DND-41 (cell line): ENCODE results near the gene SWAP70.

Experiments
- ATAC-seq: fragments of 200-7000 bp; cut with Tn5 transposase; 3 replicates; pipeline ENCODE4 v1.9.1; 2021; ENCODE audit warnings: low read depth; ENCODE audit not compliant: insufficient read depth
- DNase-seq: peaks from one replicate; pipeline ENCODE4 v3.0.0-alpha.2; 2020
- H2AFZ ChIP-seq: 2 replicates; pipeline ENCODE4 v1.6.0; 2012; ENCODE audit warnings: low read depth, low read length
- H3K27ac ChIP-seq: 2 replicates; pipeline ENCODE4 v1.5.1; 2012; ENCODE audit warnings: low read length, inconsistent platforms
- H3K27me3 ChIP-seq: fragments of 200-600 bp; sonication (generic); 2 replicates; pipeline ENCODE4 v1.6.0; 2012; ENCODE audit warnings: low read length, mild to moderate bottlenecking, inconsistent platforms; ENCODE audit not compliant: insufficient read depth, poor library complexity
- H3K36me3 ChIP-seq: 2 replicates; pipeline ENCODE4 v1.5.1; 2012; ENCODE audit warnings: low read length, inconsistent platforms; ENCODE audit not compliant: insufficient read depth
- H3K4me1 ChIP-seq: 2 replicates; pipeline ENCODE4 v1.5.1; 2012; ENCODE audit warnings: mild to moderate bottlenecking, low read length; ENCODE audit not compliant: insufficient read depth
- H3K4me2 ChIP-seq: 2 replicates; pipeline ENCODE4 v1.6.0; 2012; ENCODE audit warnings: mild to moderate bottlenecking, moderate library complexity, low read length, inconsistent platforms; ENCODE audit not compliant: insufficient read depth
- H3K4me3 ChIP-seq, 2 experiments: fragments of 200-600 bp in 1 of 2; shearing (Covaris generic) in 1 of 2; 2 replicates each; pipeline ENCODE4 v1.5.1; 2012 to 2016; ENCODE audit warnings: inconsistent platforms in 2 of 2, low read length in 2 of 2, mild to moderate bottlenecking in 2 of 2, low read depth in 1 of 2, moderate library complexity in 1 of 2
- H3K79me2 ChIP-seq: 2 replicates; pipeline ENCODE4 v1.6.0; 2012; ENCODE audit warnings: low read length, inconsistent platforms; ENCODE audit not compliant: insufficient read depth
- H3K9ac ChIP-seq: 2 replicates; pipeline ENCODE4 v1.6.0; 2012; ENCODE audit warnings: low read depth, mild to moderate bottlenecking, inconsistent platforms, low read length, moderate library complexity
- H3K9me3 ChIP-seq: 2 replicates; pipeline ENCODE4 v1.5.1; 2012; ENCODE audit warnings: low read length, moderate library complexity, mild to moderate bottlenecking, inconsistent platforms; ENCODE audit not compliant: insufficient read depth, severe bottlenecking
- H4K20me1 ChIP-seq: 2 replicates; pipeline ENCODE4 v1.6.0; 2012; ENCODE audit warnings: low read length; ENCODE audit not compliant: insufficient read depth
- CTCF ChIP-seq: IDR thresholded peaks from 2 replicates; pipeline ENCODE4 v1.5.1; 2012; ENCODE audit warnings: borderline replicate concordance, low read length, moderate library complexity, mild to moderate bottlenecking; ENCODE audit not compliant: poor library complexity, severe bottlenecking; ENCODE audit errors: extremely low read depth
- EZH2 ChIP-seq: IDR thresholded peaks from 3 replicates; pipeline ENCODE4 v1.6.1; 2012; ENCODE audit warnings: borderline replicate concordance, low read depth, mild to moderate bottlenecking, moderate library complexity, low read length, inconsistent platforms; ENCODE audit not compliant: severe bottlenecking

The SWAP70 gene

GRCh38 chr11:9626496-9627394, 37.1 kb upstream of the SWAP70 start:
- Histone ChIP-seq H3K36me3 (no peaks in the 10 kb centered on the region), H3K4me2 (no peak overlapping the region), H3K27ac (no peak overlapping the region), H3K79me2 (no peaks in the 10 kb centered on the region), H3K4me3 (no peak overlapping the region), H2AFZ (no peak overlapping the region), H3K27me3 (no peaks in the 10 kb centered on the region), H3K4me1 (no peaks in the 10 kb centered on the region), H3K9ac (no peak overlapping the region), H4K20me1 (no peaks in the 10 kb centered on the region), H3K9me3 (no peaks in the 10 kb centered on the region)
- no peak for TF ChIP-seq EZH2
- TF ChIP-seq CTCF, result no peak
- ATAC-seq (no peak), DNase-seq (no peak)

- Histone ChIP-seq H3K36me3 (no peaks in the 10 kb centered on the region), H3K27me3 (no peaks in the 10 kb centered on the region), H2AFZ (no peak overlapping the region), H3K27ac (no peak overlapping the region), H3K4me1 (no peaks in the 10 kb centered on the region), H3K4me3 (no peak overlapping the region), H3K79me2 (no peaks in the 10 kb centered on the region), H4K20me1 (no peaks in the 10 kb centered on the region), H3K4me2 (no peak overlapping the region), H3K9me3 (peaks cover 3% of the 10 kb centered on the region), H3K9ac (no peak overlapping the region)
- ATAC-seq (no peak), DNase-seq (no peak)
- TF ChIP-seq CTCF (no peak), EZH2 (no peak)
Measured at GRCh38 chr11:9629064-9629463, 34.8 kb upstream of the SWAP70 start.

- Histone ChIP-seq H3K27me3 (no peaks in the 10 kb centered on the region), H3K27ac (no peak overlapping the region), H3K79me2 (no peaks in the 10 kb centered on the region), H3K36me3 (no peaks in the 10 kb centered on the region), H3K4me1 (no peaks in the 10 kb centered on the region), H3K4me2 (no peak overlapping the region), H2AFZ (no peak overlapping the region), H3K4me3 (no peak overlapping the region), H3K9ac (no peak overlapping the region), H4K20me1 (no peaks in the 10 kb centered on the region), H3K9me3 (peaks cover 3% of the 10 kb centered on the region)
- DNase-seq, result no peak
- no peak for ATAC-seq
- TF ChIP-seq CTCF (no peak), EZH2 (no peak)
Measured at GRCh38 chr11:9633679-9634078, 30.2 kb upstream of the SWAP70 start.
